WTC11 (cell line): ENCODE measurements around the gene NUDT19. TPM values are rescaled to one million over a fixed set of nuclear protein-coding genes. Genes with fewer than 3 reads are reported as not detected.

Source experiments
- ATAC-seq: fragments of 200-7000 bp; cut with Tn5 transposase; 2 replicates; pipeline ENCODE4 v1.10.0; 2021; ENCODE audit warnings: mild to moderate bottlenecking, moderate library complexity
- CTCF ChIA-PET: fragments of 300-600 bp; sonication (Branson Sonifier 250); formaldehyde crosslinking; loops from one replicate; lab custom pipeline; 2021; ENCODE audit warnings: antibody characterized with exemption; lab: Charles Lee
- POLR2A ChIA-PET: fragments of 350-600 bp; sonication (Branson Sonifier 250); formaldehyde crosslinking; loops from one replicate; lab custom pipeline; 2021; ENCODE audit warnings: antibody characterized with exemption; lab: Charles Lee
- DNase-seq: peaks from one replicate; pipeline ENCODE4 v3.0.0; 2021; ENCODE audit warnings: low spot score
- H3K27ac Mint-ChIP-seq: 2 replicates; pipeline ENCODE4 v1.8.0; 2021; ENCODE audit warnings: mixed read lengths
- H3K27me3 Mint-ChIP-seq: 2 replicates; pipeline ENCODE4 v1.8.0; 2021; ENCODE audit warnings: low read depth, mild to moderate bottlenecking, moderate library complexity, mixed read lengths
- H3K36me3 Mint-ChIP-seq: 2 replicates; pipeline ENCODE4 v1.8.0; 2021; ENCODE audit warnings: mixed read lengths
- H3K4me1 Mint-ChIP-seq: 2 replicates; pipeline ENCODE4 v1.8.0; 2022; ENCODE audit warnings: mixed read lengths
- H3K4me3 Mint-ChIP-seq: 2 replicates; pipeline ENCODE4 v1.8.0; 2021; ENCODE audit warnings: mild to moderate bottlenecking, moderate library complexity, mixed read lengths
- H3K9me3 Mint-ChIP-seq: 2 replicates; pipeline ENCODE4 v1.8.0; 2021; ENCODE audit warnings: mixed read lengths
- AR ChIP-seq: fragments of 250-450 bp; sonication (Bioruptor Pico); IDR thresholded peaks from 2 replicates; pipeline ENCODE4 v1.9.0; 2021; ENCODE audit warnings: mild to moderate bottlenecking
- CREM ChIP-seq: sonication (generic); formaldehyde crosslinking; IDR thresholded peaks from 2 replicates; pipeline ENCODE4 v1.8.1; 2022; ENCODE audit warnings: mild to moderate bottlenecking, missing genetic modification reagents, moderate library complexity
- CTCF ChIP-seq: fragments of 200-600 bp; IDR thresholded peaks from 2 replicates; pipeline ENCODE4 v1.8.0; 2022; ENCODE audit warnings: antibody characterized with exemption
- E2F1 ChIP-seq: sonication (generic); formaldehyde crosslinking; IDR thresholded peaks from 2 replicates; pipeline ENCODE4 v1.8.0; 2022; ENCODE audit warnings: mild to moderate bottlenecking, missing genetic modification reagents
- EMX1 ChIP-seq: fragments of 250-450 bp; sonication (Bioruptor Pico); IDR thresholded peaks from 2 replicates; pipeline ENCODE4 v1.8.0; 2021; ENCODE audit warnings: mild to moderate bottlenecking
- GABPB1 ChIP-seq: sonication (generic); formaldehyde crosslinking; IDR thresholded peaks from 2 replicates; pipeline ENCODE4 v1.8.1; 2023; ENCODE audit warnings: mild to moderate bottlenecking, missing genetic modification reagents
- NR3C1 ChIP-seq: sonication (generic); formaldehyde crosslinking; conservative IDR thresholded peaks from 2 replicates; pipeline ENCODE4 v1.8.1; 2023; ENCODE audit warnings: low read depth, mild to moderate bottlenecking, missing genetic modification reagents
- RELA ChIP-seq: sonication (generic); formaldehyde crosslinking; IDR thresholded peaks from 2 replicates; pipeline ENCODE4 v1.8.1; 2022; ENCODE audit warnings: missing genetic modification reagents, mild to moderate bottlenecking, borderline replicate concordance
- SOX15 ChIP-seq: fragments of 250-450 bp; sonication (Bioruptor Pico); IDR thresholded peaks from 2 replicates; pipeline ENCODE4 v1.9.0; 2021; ENCODE audit warnings: mild to moderate bottlenecking
- TP53 ChIP-seq: sonication (generic); formaldehyde crosslinking; IDR thresholded peaks from 2 replicates; pipeline ENCODE4 v1.8.1; 2023; ENCODE audit warnings: mild to moderate bottlenecking, missing genetic modification reagents
- USF2 ChIP-seq: sonication (generic); formaldehyde crosslinking; IDR thresholded peaks from 2 replicates; pipeline ENCODE4 v1.8.1; 2023; ENCODE audit warnings: mild to moderate bottlenecking, missing genetic modification reagents, moderate library complexity
- ZBTB21 ChIP-seq: sonication (generic); formaldehyde crosslinking; IDR thresholded peaks from 2 replicates; pipeline ENCODE4 v1.8.1; 2023; ENCODE audit warnings: mild to moderate bottlenecking, missing genetic modification reagents, borderline replicate concordance
- ZNF263 ChIP-seq: sonication (generic); formaldehyde crosslinking; IDR thresholded peaks from 2 replicates; pipeline ENCODE4 v1.8.1; 2022; ENCODE audit warnings: low read depth, mild to moderate bottlenecking, moderate library complexity, missing genetic modification reagents
- ZNF423 ChIP-seq: fragments of 250-450 bp; sonication (Bioruptor Pico); IDR thresholded peaks from 2 replicates; pipeline ENCODE4 v2.1.2; 2022; ENCODE audit warnings: mild to moderate bottlenecking, moderate library complexity
- ZNF512 ChIP-seq: sonication (generic); formaldehyde crosslinking; IDR thresholded peaks from 2 replicates; pipeline ENCODE4 v1.8.1; 2022; ENCODE audit warnings: missing genetic modification reagents, borderline replicate concordance
- ZNF532 ChIP-seq: fragments of 250-450 bp; sonication (Bioruptor Pico); IDR thresholded peaks from 2 replicates; pipeline ENCODE4 v1.9.0; 2021; ENCODE audit warnings: mild to moderate bottlenecking, borderline replicate concordance
- total RNA-seq: library from RNA; stranded (reverse); gene quantifications from 3 replicates; pipeline ENCODE4 v1.2.3, GENCODE V29; 2021

Gene NUDT19
- total RNA-seq, 1 experiment from 2014 or later, result 2.4 TPM

GRCh38 chr19:32661318-32661717, 30.3 kb upstream of the NUDT19 start:
- no peaks in the 10 kb centered on the region for H3K4me1 Mint-ChIP-seq
- TF ChIP-seq SOX15 (CRISPR knock-in tag) (no peak), RELA (CRISPR knock-in tag) (no peak), ZBTB21 (CRISPR knock-in tag) (no peak), GABPB1 (0 out of 2 replicates have a peak, but pooled peaks have one; percentile 25), NR3C1 (no peak)
- H3K9me3 Mint-ChIP-seq, result no peaks in the 10 kb centered on the region
- no peaks in the 10 kb centered on the region for H3K27me3 Mint-ChIP-seq
- H3K4me3 Mint-ChIP-seq, result no peak overlapping the region
- ATAC-seq (no peak), DNase-seq (no peak)
- ChIA-PET CTCF (no interaction called here), POLR2A (no interaction called here)
- peaks cover 11% of the 10 kb centered on the region for H3K36me3 Mint-ChIP-seq
- H3K27ac Mint-ChIP-seq, result 0 out of 2 replicates have a peak overlapping the region, but pooled peaks have one; percentile 63

GRCh38 chr19:32662186-32662585, 29.4 kb upstream of the NUDT19 start:
- no peak for DNase-seq
- peaks cover 14% of the 10 kb centered on the region for H3K36me3 Mint-ChIP-seq
- no peak overlapping the region for H3K27ac Mint-ChIP-seq
- H3K27me3 Mint-ChIP-seq, result no peaks in the 10 kb centered on the region
- no peaks in the 10 kb centered on the region for H3K9me3 Mint-ChIP-seq
- CTCF ChIA-PET, result no interaction called here
- TF ChIP-seq ZNF263 (no peak), ZNF532 (no peak), EMX1 (CRISPR knock-in tag) (no peak), ZNF423 (CRISPR knock-in tag) (no peak)
- TF ChIP-seq, all 79 proteins: peak for 0
- no peaks in the 10 kb centered on the region for H3K4me1 Mint-ChIP-seq
- ATAC-seq, result no peak
- POLR2A ChIA-PET, result no interaction called here
- no peak overlapping the region for H3K4me3 Mint-ChIP-seq

GRCh38 chr19:32666084-32666483, 25.5 kb upstream of the NUDT19 start:
- H3K27ac Mint-ChIP-seq, result no peak overlapping the region
- POLR2A ChIA-PET, result no interaction called here
- DNase-seq (no peak), ATAC-seq (no peak)
- H3K27me3 Mint-ChIP-seq, result no peaks in the 10 kb centered on the region
- no peak for TF ChIP-seq CREM
- no peak for TF ChIP-seq CTCF
- no peak for TF ChIP-seq USF2 (CRISPR knock-in tag)
- TF ChIP-seq TP53, result no peak
- TF ChIP-seq E2F1, result no peak
- no peak for TF ChIP-seq ZNF512 (CRISPR knock-in tag)
- no peak for TF ChIP-seq AR (CRISPR knock-in tag)
- no peaks in the 10 kb centered on the region for H3K9me3 Mint-ChIP-seq
- CTCF ChIA-PET, result interaction anchor here (0.6 kb wide), 1 partner anchor 356 kb away, joined by 3 read pairs; no protein-coding TSS in a partner anchor
- H3K4me1 Mint-ChIP-seq, result peaks cover 7% of the 10 kb centered on the region
- H3K36me3 Mint-ChIP-seq, result peaks cover 15% of the 10 kb centered on the region
- no peak overlapping the region for H3K4me3 Mint-ChIP-seq
